Endothelial cell of umbilical vein (primary cell): ENCODE measurements around the gene ITPKB. TPM values are rescaled to one million over a fixed set of nuclear protein-coding genes. Genes with fewer than 3 reads are reported as not detected.

ENCODE experiments used
- BruUV-seq: library from RNA; stranded (reverse); fragments of 400-500 nt; replicated peaks from 2 replicates; lab custom pipeline; 2021; lab: Mats Ljungman, UMichigan
- CTCF ChIA-PET: fragments of 300-600, 350-600 bp; sonication (Branson Sonifier 250); formaldehyde crosslinking; loops from one replicate; lab custom pipeline; 2021; ENCODE audit warnings: antibody characterized with exemption, inconsistent platforms; lab: Charles Lee
- POLR2A ChIA-PET: fragments of 300-600, 350-600 bp; sonication (Branson Sonifier 250); formaldehyde crosslinking; loops from one replicate; lab custom pipeline; 2021; ENCODE audit warnings: antibody characterized with exemption, inconsistent platforms; lab: Charles Lee
- DNase-seq: peaks from one replicate; pipeline ENCODE4 v3.0.0-alpha.2; 2011; ENCODE audit warnings: low read depth, low spot score
- FAIRE-seq: peaks from 2 replicates; lab custom pipeline; 2011; peaks lifted over from hg19 to GRCh38; lab: Jason Lieb, UNC
- H2AFZ ChIP-seq: 2 replicates; pipeline ENCODE4 v1.6.0; 2012; ENCODE audit warnings: low read depth, low read length, control low read depth, inconsistent platforms
- H3K27ac ChIP-seq: 2 replicates; pipeline ENCODE4 v1.5.1; 2011; ENCODE audit warnings: low read depth, mild to moderate bottlenecking, control low read depth, low read length, moderate library complexity; ENCODE audit not compliant: insufficient read depth
- H3K27me3 ChIP-seq, 2 experiments: 2 replicates each; pipeline versions ENCODE4 v1.6.0 to v1.6.1; 2011; ENCODE audit warnings: low read length in 2 of 2, mixed read lengths in 1 of 2; ENCODE audit not compliant: control insufficient read depth in 2 of 2, insufficient read depth in 2 of 2
- H3K36me3 ChIP-seq, 2 experiments: 2 replicates in 1 of 2; 3 replicates in 1 of 2; pipeline ENCODE4 v1.5.1; 2011; ENCODE audit warnings: low read length in 2 of 2, mild to moderate bottlenecking in 1 of 2, moderate library complexity in 1 of 2; ENCODE audit not compliant: control insufficient read depth in 2 of 2, insufficient read depth in 2 of 2; ENCODE audit errors: extremely low read depth in 1 of 2
- H3K4me1 ChIP-seq: 3 replicates; pipeline ENCODE4 v1.5.1; 2011; ENCODE audit warnings: mild to moderate bottlenecking, low read length; ENCODE audit not compliant: control insufficient read depth, insufficient read depth; ENCODE audit errors: extremely low read depth
- H3K4me2 ChIP-seq: 2 replicates; pipeline ENCODE4 v1.6.1; 2011; ENCODE audit warnings: low read length, control low read depth, mixed read lengths; ENCODE audit not compliant: insufficient read depth
- H3K4me3 ChIP-seq, 3 experiments: fragments of 200-600 bp in 1 of 3; sonication (generic), shearing (Covaris generic) in 1 of 3; replicated peaks in 1 of 3; 2 replicates each; pipeline ENCODE4 v1.5.1; 2011 to 2016; ENCODE audit warnings: control low read depth in 3 of 3, low read length in 3 of 3, mild to moderate bottlenecking in 2 of 3, inconsistent platforms in 1 of 3, low read depth in 1 of 3, moderate library complexity in 1 of 3; ENCODE audit not compliant: insufficient read depth in 1 of 3
- H3K79me2 ChIP-seq: 2 replicates; pipeline ENCODE4 v1.6.0; 2012; ENCODE audit warnings: low read length, inconsistent platforms; ENCODE audit not compliant: control insufficient read depth, insufficient read depth
- H3K9ac ChIP-seq: replicated peaks from 2 replicates; pipeline ENCODE3; 2011; ENCODE audit warnings: low read length, control low read depth; ENCODE audit not compliant: insufficient read depth; ENCODE audit errors: extremely low read depth
- H3K9me1 ChIP-seq: replicated peaks from 3 replicates; pipeline ENCODE4 v1.6.0; 2011; ENCODE audit warnings: mild to moderate bottlenecking, low read length; ENCODE audit not compliant: control insufficient read depth, insufficient read depth; ENCODE audit errors: extremely low read depth
- H3K9me3 ChIP-seq: replicated peaks from 2 replicates; pipeline ENCODE4 v1.5.1; 2012; ENCODE audit warnings: low read length, inconsistent platforms; ENCODE audit not compliant: control insufficient read depth, insufficient read depth
- H4K20me1 ChIP-seq: replicated peaks from 2 replicates; pipeline ENCODE3; 2011; ENCODE audit warnings: mild to moderate bottlenecking, low read length; ENCODE audit not compliant: control insufficient read depth, insufficient read depth; ENCODE audit errors: extremely low read depth
- FOS ChIP-seq: IDR thresholded peaks from 2 replicates; pipeline ENCODE4 v1.6.1; 2011; ENCODE audit warnings: mild to moderate bottlenecking, low read length, moderate library complexity, borderline replicate concordance; ENCODE audit not compliant: insufficient read depth
- JUN ChIP-seq: IDR thresholded peaks from 2 replicates; pipeline ENCODE4 v1.6.1; 2011; ENCODE audit warnings: borderline replicate concordance, low read depth; ENCODE audit not compliant: insufficient read length, insufficient read depth
- MAX ChIP-seq: IDR thresholded peaks from 2 replicates; pipeline ENCODE4 v1.6.1; 2011; ENCODE audit not compliant: insufficient read depth, insufficient read length
- MYC ChIP-seq: IDR thresholded peaks from one replicate; pipeline ENCODE4 v1.6.1; 2011; ENCODE audit warnings: mild to moderate bottlenecking, low read depth, low read length
- POLR2A ChIP-seq: IDR thresholded peaks from 2 replicates; pipeline ENCODE4 v1.6.1; 2012; ENCODE audit warnings: low read depth, mild to moderate bottlenecking, control low read depth, low read length
- POLR2AphosphoS5 ChIP-seq: IDR thresholded peaks from 2 replicates; pipeline ENCODE4 v1.6.1; 2012; ENCODE audit warnings: low read depth, mild to moderate bottlenecking, control low read depth, low read length, moderate library complexity; ENCODE audit not compliant: insufficient read depth
- dilution Hi-C: fragments of 300-500 bp; cut with MboI; formaldehyde crosslinking; loops from one replicate; pipeline ENCODE4 v1.15.0; 2019; ENCODE audit warnings: low sequenced_read_pairs; ENCODE audit not compliant: extremely low pct_ligation_motif_present
- intact Hi-C: fragments of 100-400 bp; cut with micrococcal nuclease; formaldehyde crosslinking; loops from one replicate; pipeline ENCODE4 v1.10.0; 2022
- polyA plus RNA-seq, 4 experiments: library from polyadenylated mRNA; depleted of rRNA in 3 of 4; stranded (reverse) in 3 of 4; unstranded in 1 of 4; fragments of >200 nt; gene quantifications; 2 replicates each; pipeline versions ENCODE4 v1.2.1 to v1.2.3, GENCODE V29; 2011 to 2012; ENCODE audit warnings: missing spikeins in 1 of 4
- total RNA-seq: library from RNA; stranded (reverse); gene quantifications from 2 replicates; pipeline ENCODE4 v1.2.3, GENCODE V29; 2021
- TF ChIP-seq, protein P1 (sequence below), 2 donors: IDR thresholded peaks; 1 replicate in 1 of 2; 2 replicates in 1 of 2; pipeline ENCODE4 v1.5.1; 2011; ENCODE audit warnings: low read length in 2 of 2, mild to moderate bottlenecking in 2 of 2, moderate library complexity in 2 of 2, control low read depth in 1 of 2, inconsistent platforms in 1 of 2, low read depth in 1 of 2; ENCODE audit not compliant: insufficient read depth in 1 of 2; ENCODE audit errors: extremely low read depth in 1 of 2

Gene ITPKB
- total and polyA plus RNA-seq, 2 donors (not counting 3 experiments of a cell fraction or from before 2014, with no cell fraction given): 7.7 to 34.8 TPM

GRCh38 chr1:226678701-226679100 lies 60.4 kb downstream of the ITPKB start:
- Histone ChIP-seq H3K9ac (no peak overlapping the region), H4K20me1 (no peaks in the 10 kb centered on the region), H3K9me1 (no peaks in the 10 kb centered on the region), H3K36me3 (no peaks in the 10 kb centered on the region), H3K4me2 (no peak overlapping the region), H3K79me2 (no peaks in the 10 kb centered on the region), H2AFZ (no peak overlapping the region), H3K27me3 (no peaks in the 10 kb centered on the region), H3K4me1 (peaks cover 18% of the 10 kb centered on the region), H3K4me3 (no peak overlapping the region), H3K9me3 (no peaks in the 10 kb centered on the region), H3K27ac (no peak overlapping the region)
- DNase-seq (no peak), FAIRE-seq (no peak)
- TF ChIP-seq JUN: no peak
- TF ChIP-seq, protein P1, sequence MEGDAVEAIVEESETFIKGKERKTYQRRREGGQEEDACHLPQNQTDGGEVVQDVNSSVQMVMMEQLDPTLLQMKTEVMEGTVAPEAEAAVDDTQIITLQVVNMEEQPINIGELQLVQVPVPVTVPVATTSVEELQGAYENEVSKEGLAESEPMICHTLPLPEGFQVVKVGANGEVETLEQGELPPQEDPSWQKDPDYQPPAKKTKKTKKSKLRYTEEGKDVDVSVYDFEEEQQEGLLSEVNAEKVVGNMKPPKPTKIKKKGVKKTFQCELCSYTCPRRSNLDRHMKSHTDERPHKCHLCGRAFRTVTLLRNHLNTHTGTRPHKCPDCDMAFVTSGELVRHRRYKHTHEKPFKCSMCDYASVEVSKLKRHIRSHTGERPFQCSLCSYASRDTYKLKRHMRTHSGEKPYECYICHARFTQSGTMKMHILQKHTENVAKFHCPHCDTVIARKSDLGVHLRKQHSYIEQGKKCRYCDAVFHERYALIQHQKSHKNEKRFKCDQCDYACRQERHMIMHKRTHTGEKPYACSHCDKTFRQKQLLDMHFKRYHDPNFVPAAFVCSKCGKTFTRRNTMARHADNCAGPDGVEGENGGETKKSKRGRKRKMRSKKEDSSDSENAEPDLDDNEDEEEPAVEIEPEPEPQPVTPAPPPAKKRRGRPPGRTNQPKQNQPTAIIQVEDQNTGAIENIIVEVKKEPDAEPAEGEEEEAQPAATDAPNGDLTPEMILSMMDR (IDR thresholded peaks at IDR 0.05; ENCODE audit: extremely low read depth in 1 of 2, insufficient read depth in 1 of 2, low read depth in 1 of 2, low read length in 2 of 2): no peak
- TF ChIP-seq MAX: no peak
- no peak for TF ChIP-seq MYC
- TF ChIP-seq POLR2A: no peak
- TF ChIP-seq POLR2AphosphoS5: no peak
- no peak for TF ChIP-seq FOS
- ChIA-PET CTCF (no interaction called here), POLR2A (no interaction called here)
- dilution Hi-C loops (no loop called here), intact Hi-C loops (no loop called here)
- BruUV-seq: no TSS peak
